HTR-8/SVneo (cell line): ENCODE data around the gene SYTL3.
"Not testable (repeated sequence)": the region's sequence is repeated elsewhere in the genome, so short reads cannot be mapped to it uniquely, and the experiment has no call there.

Source experiments
- DNase-seq: peaks from one replicate; pipeline ENCODE4 v3.0.0; 2011; ENCODE audit warnings: low spot score, mixed read lengths; ENCODE audit not compliant: insufficient read length
- FAIRE-seq: peaks from 2 replicates; lab custom pipeline; 2011; peaks lifted over from hg19 to GRCh38; lab: Jason Lieb, UNC

Gene SYTL3

DNA sequence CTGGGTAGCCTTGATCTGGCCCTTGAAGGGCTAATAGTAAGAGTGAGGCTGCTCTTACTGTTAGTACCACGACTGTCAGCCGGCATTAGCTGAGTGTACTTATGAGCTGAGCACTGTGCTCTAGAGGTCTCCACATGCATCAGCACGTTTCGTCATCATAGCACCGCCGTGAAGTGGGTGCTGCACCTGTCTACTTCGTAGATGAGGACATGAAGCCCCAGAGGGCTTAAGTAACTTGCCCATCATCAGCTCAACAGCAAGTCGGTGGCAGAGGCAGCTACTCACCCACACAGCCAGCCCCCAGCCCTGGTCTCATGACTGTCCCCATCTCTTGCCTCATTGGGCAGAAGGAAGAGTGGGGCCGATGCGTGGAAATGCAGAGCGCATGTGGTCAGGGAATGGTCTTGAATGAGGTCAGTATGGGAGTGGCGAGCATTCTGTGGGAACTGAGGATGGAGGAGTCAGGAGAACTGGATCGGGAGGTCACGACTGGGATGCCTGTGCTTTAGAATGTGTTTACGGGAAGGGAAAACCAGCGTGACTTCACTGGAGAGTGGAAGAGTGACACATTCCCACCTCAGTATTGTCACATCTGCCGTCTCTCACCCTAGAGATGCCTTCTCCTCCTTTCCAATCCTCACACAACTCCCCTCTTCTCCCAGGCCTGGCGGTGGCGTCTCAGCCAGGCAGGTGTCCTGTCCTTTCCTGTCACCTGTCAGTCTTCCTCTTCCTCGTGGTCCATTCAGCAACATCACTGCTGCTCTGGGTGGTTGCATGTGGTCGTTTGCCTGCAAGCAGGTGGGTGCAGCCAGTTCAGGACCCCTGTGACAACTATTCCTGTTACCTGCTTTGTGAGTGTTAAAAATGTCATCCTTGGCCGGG, 6.0 kb downstream of the SYTL3 start:
- DNase-seq = no peak
- no peak for FAIRE-seq

- FAIRE-seq, DNase-seq: not testable (repeated sequence)
These were observed 7.1 kb downstream of the SYTL3 start for GRCh38 chr6:158656986-158657385.

DNA sequence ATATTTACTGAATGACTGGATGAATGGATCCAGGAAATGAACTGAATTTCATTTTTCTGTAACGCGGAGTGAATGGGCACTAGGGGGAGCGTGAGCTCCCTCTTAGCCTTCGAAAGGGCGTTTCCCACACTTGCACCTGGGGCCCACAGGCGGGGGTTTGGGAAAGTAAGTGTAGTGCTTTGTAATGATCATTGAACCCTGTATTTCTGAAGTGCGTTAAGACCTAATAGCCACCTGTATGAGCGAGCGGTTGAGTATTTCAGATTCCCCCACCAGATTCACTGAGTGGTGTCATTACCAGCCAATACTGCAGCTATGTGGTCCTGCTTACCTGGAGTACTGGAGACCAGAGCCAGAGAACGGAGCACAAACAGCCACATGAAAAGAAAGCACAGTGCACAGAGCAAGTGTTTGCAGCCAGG, 10.5 kb downstream of the SYTL3 start:
- DNase-seq (no peak), FAIRE-seq (no peak)

DNA sequence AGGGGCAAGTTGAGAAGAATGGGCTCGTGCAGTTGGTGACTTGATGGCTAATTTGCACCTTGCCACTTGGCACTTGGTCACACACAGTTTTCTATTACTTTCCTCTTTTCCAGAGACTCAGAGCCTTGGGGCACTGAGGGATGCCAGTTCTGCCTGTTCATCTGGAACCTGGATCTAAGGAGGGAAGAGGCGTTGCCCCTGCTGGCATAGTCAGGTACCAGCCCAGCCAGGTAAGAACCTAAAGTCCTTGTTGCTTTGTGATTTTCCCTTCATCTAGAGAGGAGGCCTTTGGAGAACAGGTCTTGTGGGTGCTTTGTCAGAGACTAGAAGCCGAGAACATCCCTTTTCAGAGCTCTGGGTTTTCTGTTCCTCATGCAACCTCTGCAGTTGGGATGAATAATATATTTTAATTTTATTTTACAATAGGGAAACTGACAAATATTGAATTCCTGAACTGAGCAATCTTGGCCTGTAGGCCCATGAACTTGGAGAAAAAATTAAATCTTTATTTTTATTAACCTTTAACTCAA, 11.4 kb downstream of the SYTL3 start:
- DNase-seq (no peak), FAIRE-seq (no peak)

GRCh38 chr6:158662607-158662953, 12.7 kb downstream of the SYTL3 start:
- no peak for FAIRE-seq
- DNase-seq = no peak

GRCh38 chr6:158662954-158663624, 13.2 kb downstream of the SYTL3 start:
- no peak for DNase-seq

DNA sequence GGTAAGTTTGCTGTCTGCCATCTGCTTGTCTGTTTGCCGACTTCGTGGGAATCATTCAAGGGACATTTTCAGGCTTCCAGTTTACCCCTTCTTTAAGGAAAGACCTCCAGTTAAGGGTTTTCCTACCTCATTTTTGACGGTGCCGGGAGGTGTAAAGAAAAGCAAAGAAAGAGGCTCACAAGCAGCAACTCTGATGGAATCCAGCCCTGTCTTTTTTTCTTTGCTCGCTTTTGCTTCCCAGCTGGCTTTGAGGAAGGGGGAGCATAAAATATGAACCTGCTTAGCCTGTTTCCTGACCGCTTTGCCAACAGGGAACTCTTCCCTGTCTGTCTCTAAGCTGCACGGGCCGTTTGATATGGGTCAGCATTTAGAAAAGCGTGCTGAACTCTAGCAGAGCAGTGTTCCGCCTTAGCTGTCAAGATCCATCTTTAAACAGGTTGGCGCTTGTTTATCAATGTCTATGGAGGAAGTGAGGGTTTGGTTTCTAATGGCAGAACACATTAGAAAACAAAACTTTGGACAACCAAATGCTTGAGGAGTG, 13.8 kb downstream of the SYTL3 start:
- DNase-seq = no peak
- no peak for FAIRE-seq

More at GRCh38 chr6:158662954-158663624, 13.2 kb downstream of the SYTL3 start:
- FAIRE-seq = no peak

DNA sequence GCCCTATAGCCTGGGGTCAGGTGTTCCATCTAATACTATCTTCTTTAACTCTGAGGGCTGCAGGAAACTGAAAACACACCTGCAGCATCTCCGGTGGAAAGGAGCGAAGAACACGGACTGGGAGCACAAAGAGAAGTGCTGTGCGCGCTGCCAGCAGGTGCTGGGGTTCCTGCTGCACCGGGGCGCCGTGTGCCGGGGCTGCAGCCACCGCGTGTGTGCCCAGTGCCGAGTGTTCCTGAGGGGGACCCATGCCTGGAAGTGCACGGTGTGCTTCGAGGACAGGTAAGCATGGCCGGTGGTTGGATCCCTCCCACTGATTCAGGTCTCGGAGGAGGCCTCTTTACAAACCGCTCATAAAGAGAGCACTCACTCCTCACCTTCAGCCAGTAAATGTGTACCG, 15.5 kb downstream of the SYTL3 start:
- DNase-seq = no peak
- no peak for FAIRE-seq

DNA sequence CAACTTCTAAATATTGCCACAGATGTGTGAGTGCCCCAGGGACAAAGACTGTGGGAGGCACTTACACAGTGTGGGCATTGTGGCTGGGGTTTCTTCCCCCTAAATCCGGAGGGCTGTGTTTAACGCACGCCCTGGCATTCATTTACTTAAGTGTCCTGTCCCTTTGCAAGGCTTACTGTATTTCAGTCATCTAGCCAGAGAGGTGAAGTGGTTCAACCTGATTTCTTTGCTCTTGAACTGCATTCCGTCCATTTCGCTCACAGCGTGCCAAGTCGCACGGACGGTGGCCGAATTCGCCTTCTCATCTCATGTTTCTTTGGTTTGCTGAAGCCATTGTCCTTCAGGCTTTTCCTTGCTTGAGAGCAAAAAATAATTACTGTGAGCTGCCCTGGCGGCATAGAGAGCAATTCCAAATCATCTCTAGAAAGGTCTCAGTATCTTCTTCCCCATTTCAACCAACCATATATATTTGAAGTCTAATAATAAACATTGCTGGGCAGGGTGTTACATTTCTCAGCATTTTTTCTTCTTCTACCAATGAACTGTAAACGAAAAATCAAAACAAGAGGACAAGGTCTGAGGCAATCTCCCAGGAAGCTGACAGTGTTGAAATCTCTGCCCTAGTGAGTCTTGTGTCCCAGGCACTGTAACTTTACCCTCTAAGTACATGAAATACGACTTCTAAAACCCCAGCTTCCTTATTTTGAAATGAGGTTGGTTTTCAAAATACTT, 16.9 kb downstream of the SYTL3 start:
- FAIRE-seq = no peak
- DNase-seq = no peak

- FAIRE-seq = no peak
These were observed 17.6 kb downstream of the SYTL3 start for GRCh38 chr6:158667360-158667981.

DNA sequence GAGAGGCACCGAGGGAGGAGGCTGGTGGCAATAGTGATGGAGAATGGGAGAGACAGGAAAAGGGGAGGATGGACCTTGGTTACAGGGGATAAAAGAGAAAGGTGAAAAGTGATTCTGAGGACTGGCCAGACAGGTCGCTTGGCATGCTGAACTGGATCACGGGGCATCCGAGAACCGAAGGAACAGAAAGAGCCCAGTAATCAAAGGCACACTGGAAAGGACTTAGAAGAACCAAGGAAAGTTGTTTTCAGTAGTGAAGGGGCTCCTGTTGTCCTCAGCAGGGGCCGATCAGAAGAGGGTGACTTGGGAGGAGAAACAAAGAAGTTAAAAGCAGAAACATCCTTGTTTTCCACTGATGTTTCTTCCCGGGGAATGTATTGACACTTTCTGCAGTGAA, 18.9 kb downstream of the SYTL3 start:
- no peak for FAIRE-seq
- DNase-seq = no peak

More at GRCh38 chr6:158667360-158667981, 17.6 kb downstream of the SYTL3 start:
- DNase-seq = no peak

DNA sequence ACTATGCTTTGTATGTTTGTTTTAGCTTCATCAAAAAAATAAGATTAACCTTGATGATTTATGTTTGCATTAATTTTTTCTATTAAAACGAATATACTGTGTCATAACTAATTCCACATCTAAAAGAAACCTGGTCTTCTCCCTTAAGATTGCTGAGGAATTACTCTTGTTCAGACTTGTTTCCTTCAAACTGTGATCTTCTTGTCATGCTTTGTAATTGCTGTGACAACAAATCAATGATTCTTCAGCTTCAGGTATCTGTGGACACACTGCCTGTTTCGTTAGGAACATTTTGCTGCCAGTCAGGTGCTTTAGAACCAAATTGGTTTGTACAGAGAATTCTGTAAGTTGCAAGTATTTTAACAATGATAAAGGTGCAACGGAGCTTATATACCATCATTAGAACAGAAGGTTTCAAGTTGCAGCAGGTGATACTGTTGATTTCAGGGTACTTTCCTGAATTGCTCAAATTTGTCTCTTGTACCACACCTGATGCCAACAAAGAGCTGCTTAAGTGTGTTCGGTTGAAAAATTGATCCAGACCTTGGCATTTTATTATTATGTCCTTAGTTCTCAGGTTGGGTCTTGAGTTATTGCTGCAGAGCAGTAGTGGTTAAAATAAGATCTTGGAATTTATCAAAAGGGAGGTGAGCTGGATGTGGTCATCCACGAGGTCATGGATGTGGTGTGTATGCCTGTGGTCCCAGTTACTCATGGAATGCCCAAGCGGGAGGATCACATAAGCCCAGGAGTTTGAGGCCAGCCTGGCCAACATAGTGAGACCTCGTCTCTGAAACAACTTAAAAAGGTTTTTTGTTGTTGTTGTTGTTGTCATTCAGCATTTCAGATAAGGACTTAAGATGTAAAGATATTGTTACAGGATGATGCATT, 19.5 kb downstream of the SYTL3 start:
- no peak for FAIRE-seq
- no peak for DNase-seq

DNA sequence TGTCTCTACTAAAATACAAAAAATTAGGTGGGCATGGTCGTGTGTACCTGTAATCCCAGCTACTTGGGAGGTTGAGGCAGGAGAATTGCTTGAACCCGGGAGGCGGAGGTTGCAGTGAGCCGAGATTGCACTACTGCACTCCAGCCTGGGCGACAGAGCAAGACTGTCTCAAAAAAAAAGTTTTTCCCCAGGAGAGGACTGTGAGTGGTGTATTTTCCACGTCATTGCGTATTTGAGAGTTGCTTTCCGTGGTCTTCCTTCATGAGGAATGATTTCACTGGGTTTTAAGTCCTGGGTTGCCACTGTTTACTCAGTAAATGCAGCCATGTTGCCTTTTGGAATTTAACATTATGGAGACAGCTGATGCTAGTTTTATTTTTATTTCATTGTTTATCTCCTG, 22.3 kb downstream of the SYTL3 start:
- not testable (repeated sequence) for DNase-seq, FAIRE-seq

GRCh38 chr6:158672726-158673125, 22.9 kb downstream of the SYTL3 start:
- DNase-seq (no peak), FAIRE-seq (no peak)

GRCh38 chr6:158674342-158675131, 24.7 kb downstream of the SYTL3 start:
- FAIRE-seq = no peak

GRCh38 chr6:158677094-158677493, 27.2 kb downstream of the SYTL3 start:
- DNase-seq, FAIRE-seq: not testable (repeated sequence)

More at GRCh38 chr6:158674342-158675131, 24.7 kb downstream of the SYTL3 start:
- DNase-seq = no peak

DNA sequence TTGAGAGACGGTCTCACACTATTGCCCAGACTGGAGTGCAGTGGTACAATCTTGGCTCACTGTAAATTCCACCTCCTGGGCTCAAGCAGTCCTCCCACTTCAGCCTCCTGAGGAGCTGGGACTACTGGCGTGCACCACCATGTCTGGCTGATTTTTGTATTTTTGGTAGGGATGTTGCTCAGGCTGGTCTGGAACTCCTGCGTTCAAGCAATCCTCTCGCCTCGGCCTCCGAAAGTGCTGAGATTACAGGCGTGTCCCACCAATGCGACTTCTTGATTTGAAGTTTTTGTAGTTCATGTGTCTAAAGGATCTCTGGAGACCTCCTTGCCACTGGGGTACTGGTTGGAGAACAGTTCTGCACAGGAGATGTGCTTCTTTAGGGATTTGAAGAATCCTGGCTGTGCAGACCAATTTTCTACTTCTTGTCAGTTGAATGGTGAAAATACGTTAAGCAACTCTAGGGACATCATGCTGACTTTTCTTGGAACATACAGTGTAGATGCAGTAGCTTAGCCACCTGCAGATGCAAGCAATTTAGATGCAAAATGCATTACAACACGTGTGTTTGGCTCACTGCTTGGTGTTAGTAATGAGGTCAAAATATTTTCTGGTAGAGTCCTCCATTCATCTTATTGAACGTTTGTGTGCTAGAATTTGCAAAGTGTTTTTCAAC, 28.2 kb downstream of the SYTL3 start:
- no peak for FAIRE-seq

More for the DNA sequence above, 28.2 kb downstream of the SYTL3 start:
- DNase-seq = no peak
